GM18909 (cell line): Measurements from ENCODE around the gene FOXP4.

Experiments
- ATAC-seq: cut with Tn5 transposase; IDR thresholded peaks from one replicate; pipeline ENCODE4 v1.9.1; 2021; ENCODE audit warnings: mild to moderate bottlenecking; ENCODE audit not compliant: unreplicated experiment, poor library complexity

The FOXP4 gene

DNA sequence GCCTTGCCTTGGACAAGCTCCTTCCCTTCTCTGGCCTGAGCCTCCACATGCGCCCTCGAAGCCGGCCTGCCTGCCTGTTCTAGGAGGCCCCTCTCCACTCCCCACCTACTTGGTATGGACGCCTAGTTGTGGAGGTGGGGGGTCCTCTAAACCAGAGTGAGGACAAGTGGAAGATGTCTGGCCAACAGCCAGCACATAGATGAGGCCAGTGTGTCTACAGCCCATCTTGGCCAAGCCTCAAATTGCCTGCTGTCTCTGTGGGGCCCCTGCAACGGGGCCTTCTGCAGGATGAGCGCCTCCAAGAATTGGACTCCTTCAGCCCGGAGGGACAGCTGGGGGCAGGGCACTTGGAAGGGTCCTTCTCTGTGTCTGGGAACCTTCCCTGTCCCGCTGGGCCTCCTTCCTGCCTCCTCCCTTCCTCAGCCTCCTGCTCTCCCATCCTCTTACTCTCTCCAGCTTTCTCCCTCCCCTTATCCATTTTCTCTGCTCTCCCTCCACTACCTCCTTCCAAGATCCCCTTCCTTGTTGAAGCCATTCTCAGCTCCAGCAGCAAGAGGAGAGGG lies 93.7 kb downstream of the FOXP4 start:
- no peak for ATAC-seq

GRCh38 chr6:41640426-41640825 lies 94.2 kb downstream of the FOXP4 start:
- no peak for ATAC-seq

- no peak for ATAC-seq
Measured at GRCh38 chr6:41641352-41641925, 95.3 kb downstream of the FOXP4 start.

- no peak for ATAC-seq
Measured at GRCh38 chr6:41642090-41642959, 96.1 kb downstream of the FOXP4 start.

DNA sequence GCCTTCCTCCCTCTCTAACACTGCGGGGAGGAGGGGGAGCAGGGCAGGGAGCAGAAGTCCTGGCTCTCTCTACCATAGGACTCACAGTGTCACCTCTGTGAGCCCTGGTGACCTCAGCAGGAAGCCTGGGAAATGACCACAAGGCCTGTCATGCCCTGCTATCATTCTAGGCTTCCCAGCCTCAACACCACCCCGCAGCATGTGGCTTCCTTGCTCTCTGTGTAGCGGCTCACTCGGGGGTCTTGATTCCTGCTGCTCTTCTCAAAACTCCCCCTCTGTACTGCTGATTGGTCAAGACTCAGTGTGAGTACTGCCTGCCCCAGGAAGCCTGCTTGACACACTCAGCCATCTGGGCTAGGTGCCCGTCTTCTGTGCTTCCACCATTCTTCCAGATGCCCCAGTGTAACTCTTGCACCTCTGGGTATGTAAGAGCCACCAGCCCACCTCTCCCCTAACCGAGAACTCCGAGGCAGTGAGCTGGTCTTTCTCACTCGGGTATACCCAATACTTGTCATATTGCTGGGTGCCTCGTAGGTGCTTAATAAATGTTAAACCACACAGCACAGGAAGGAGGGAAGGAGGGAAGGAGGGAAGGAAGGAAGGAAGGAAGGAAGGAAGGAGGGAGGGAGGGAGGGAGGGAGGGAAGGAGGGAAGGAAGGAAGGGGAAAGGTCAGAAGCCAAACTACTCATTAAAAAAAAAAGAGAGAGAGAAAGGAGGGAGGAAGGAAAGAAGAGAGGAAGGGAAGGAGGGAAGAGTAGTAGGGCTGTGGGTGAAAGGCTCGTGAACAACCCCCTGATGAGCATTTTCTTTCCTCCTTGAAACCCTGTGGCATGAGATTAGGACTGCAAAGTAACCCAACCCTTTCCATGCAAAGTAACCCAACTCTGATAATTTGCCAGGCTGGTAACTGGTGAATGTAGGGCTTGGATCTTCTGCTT lies 97.0 kb downstream of the FOXP4 start:
- ATAC-seq = no peak

DNA sequence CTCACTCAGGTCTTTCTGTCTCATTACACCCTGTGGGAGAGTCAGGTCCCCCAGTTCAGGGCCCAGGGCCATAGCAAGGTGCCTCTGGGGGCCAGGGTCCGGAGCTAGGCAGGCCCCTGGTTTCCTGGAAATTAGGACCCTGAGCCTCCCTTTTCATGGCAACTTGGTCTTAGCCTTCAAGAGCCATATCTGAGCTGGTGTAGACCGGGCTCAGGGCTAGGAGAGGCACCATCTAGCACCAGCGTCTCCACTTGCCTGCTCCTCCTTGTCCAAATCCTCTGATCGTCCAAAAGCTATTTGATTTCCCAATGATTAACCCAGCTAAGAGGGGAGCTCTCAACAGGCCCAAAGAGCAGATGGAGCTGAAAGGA lies 97.7 kb downstream of the FOXP4 start:
- ATAC-seq = no peak

DNA sequence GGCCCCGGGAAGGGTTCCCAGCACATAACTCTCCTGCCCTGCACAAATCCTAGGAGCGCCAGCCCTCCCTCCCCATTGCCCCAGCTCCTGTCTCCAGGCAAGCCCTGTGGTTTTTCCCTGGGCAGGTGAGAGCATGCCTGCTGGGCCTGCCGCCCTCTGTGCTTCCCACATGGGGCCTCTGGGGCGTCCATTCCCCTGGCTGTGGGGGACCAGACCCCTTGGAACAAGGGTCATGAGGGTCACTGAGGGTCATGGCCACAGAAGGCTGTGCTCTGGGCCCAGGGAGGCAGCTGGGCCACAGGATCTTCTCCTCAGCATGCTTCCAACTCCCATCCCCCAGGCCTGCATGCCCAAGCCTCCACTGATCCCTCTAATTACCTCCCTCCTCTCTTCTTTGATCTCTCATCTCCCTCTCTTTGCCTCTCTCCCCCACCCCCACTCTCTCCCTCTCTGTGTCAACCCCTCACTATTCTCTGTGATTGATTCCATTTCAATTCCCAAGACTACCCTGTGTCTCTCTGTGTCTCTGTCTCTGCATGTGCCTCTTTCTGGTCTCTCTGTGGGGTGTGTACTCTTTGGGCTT lies 98.2 kb downstream of the FOXP4 start:
- no peak for ATAC-seq

DNA sequence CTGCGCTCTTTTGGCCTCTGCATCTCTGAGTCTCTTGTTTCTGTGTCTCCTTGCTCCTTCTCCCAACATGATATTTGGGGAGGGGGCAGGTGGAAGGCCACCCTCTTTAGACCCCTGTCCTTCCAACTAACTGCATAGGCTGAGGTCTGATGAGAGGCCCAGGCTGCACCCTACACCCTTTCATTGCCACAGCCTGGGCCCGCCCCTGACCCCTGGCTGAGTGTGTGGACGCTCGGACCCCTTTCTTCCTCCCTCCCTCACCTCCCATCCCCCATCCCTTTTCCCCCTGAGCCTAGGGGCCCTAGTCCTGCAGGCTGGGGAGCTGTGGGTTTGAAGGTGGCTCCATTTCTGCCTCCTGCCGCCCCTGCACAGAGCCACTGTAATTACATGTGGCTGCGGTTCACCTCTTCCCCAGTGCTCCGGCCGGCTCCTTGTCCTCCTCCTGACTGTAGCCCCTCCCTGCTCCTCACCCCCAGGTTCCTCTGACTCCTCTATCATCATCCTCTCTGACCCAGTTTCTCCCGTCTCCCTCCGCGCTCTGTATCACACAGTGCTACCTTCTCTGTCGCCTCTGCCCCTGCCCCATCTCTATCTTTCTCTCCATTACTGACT lies 98.9 kb downstream of the FOXP4 start:
- no peak for ATAC-seq

- ATAC-seq = no peak
Measured at GRCh38 chr6:41646026-41646795, 100.0 kb downstream of the FOXP4 start.

GRCh38 chr6:41647061-41647511 lies 100.9 kb downstream of the FOXP4 start:
- ATAC-seq = no peak

DNA sequence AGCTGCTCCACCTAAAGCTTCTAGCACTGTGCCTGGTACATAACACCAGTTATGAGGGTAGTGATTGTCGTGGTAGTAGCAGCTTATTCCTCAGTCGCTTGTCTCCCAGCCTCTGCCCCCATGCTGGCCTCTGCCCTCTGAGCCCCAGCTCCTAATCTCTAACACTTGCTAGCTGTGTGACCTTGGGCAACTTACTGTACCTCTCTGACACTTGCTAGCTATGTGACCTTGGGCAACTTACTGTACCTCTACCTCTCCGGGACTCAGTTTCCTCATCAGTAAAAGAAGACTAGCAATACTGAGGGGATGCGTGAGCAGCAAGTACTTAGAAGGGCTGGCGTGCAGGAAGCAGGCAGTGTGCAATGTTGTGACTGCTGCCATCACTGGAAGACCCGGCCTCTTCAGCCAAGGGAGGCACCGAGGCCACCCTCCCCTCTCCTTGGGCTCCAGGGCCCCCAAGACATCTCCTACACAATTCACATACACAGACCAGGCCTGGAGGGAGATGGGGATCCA lies 101.9 kb downstream of the FOXP4 start:
- ATAC-seq = no peak

- ATAC-seq = no peak
Measured at GRCh38 chr6:41648921-41649320, 102.7 kb downstream of the FOXP4 start.

- ATAC-seq = no peak
Measured at GRCh38 chr6:41649596-41649995, 103.4 kb downstream of the FOXP4 start.

GRCh38 chr6:41650120-41650519 lies 103.9 kb downstream of the FOXP4 start:
- ATAC-seq = no peak

- no peak for ATAC-seq
Measured at GRCh38 chr6:41651246-41651961, 105.2 kb downstream of the FOXP4 start.
